ENCODE measurements around the gene CTNNA2.

CTNNA2 gene

DNA sequence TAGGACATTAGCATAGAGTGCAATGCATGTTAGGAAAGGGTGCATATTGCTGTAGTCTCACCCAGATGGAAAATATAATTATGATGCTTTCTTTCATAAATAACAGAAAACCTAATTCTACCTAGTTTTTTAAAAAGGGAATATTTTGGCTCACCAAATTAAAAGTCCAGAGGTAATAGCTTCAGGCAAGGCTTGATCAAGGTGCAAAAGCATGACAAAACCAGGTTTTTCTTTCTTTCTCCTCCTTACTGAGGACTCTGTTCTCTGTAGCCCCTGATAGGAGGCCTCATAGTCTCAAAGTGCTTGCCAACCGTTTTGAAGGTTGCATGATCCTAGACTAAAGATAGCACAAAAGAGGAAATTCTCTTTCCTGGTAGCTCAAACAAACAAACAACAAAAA lies 349.9 kb downstream of the CTNNA2 start:
- DNase-seq: no peak

DNA sequence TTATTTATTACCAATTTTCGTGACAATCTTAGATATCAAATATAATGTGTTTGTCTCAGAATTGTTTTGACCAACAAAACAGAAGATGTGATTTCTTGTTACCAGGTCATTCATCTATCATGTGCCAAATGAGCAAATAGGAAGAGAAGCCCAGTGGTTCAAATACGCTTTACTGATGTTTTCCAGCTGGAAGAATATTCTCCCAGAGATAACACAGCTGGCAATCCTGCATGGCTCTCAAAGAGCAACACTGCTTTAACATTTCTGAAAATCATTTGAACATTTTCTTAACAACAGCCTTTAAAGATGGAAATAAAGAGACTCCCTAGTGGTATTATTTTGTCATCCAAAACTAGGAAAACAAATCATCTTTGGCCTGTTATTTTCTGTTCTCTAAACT lies 359.8 kb downstream of the CTNNA2 start:
- no peak for DNase-seq

GRCh38 chr2:79874015-79874414 lies 361.2 kb downstream of the CTNNA2 start:
- DNase-seq: no peak

- DNase-seq: no peak
Observed at GRCh38 chr2:79876430-79876829, 363.6 kb downstream of the CTNNA2 start.

DNA sequence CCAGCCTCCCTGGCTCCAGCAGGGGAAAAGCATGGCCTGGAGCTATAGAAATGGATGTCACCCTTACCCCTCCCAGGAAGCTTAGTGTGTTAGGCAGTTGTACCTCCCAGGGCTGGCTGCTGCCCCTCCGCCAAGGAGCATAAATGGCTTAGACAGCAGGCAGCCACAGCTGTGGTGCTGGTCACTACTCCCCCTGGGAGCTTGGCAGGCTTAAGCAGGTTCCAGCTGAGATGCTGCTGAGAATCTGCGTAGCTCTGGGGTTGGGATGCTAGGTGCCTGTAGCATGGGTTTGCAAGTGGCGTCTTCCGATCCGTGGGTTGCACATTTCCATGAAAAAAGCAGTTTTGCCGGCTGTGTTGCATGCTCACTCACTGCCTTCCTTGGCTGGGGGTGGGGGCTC lies 369.7 kb downstream of the CTNNA2 start:
- no peak for DNase-seq

- DNase-seq: no peak
Observed at GRCh38 chr2:79887747-79888374, 375.0 kb downstream of the CTNNA2 start.

DNA sequence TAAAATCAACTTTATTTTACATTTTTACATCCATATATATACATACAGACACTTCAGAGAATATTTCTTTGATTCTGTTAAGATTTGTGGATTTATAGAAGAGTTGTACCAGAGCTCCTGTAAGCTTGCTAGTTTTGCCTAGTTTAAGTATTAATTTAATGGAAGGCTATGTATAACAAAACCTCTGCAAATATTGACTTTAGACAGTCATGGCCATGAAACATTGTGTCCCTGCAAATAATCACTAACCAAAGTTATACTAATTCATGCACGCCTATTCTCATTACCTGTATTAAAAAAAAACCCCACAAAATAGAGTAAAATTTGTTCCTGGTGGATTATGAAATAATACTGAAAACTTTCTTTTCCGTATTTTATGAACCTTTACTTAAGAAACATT lies 379.3 kb downstream of the CTNNA2 start:
- DNase-seq: no peak

DNA sequence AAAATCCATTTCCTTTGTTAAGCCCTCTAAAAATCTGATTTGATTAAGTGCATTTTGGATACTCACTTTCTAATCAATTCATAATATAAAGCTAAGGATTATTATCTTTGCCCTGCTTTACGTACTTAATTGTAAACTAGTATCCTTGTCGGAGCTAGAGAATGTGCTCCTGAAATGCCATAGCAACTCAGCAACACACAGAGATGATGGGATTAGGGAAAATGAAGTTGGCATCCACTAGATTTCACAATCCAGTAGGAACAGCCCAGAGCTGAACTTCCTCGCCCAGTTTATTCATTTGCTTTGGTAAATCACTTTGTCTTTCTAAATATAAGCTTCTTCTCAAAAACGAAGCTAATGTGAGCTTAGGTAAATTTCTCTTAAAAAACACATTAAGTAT lies 386.3 kb downstream of the CTNNA2 start:
- no peak for DNase-seq

GRCh38 chr2:79901161-79901560 lies 388.3 kb downstream of the CTNNA2 start:
- DNase-seq: no peak

- no peak for DNase-seq
Observed at GRCh38 chr2:79903222-79904000, 390.6 kb downstream of the CTNNA2 start.

- no peak for DNase-seq
Observed at GRCh38 chr2:79906139-79906890, 393.5 kb downstream of the CTNNA2 start.

DNA sequence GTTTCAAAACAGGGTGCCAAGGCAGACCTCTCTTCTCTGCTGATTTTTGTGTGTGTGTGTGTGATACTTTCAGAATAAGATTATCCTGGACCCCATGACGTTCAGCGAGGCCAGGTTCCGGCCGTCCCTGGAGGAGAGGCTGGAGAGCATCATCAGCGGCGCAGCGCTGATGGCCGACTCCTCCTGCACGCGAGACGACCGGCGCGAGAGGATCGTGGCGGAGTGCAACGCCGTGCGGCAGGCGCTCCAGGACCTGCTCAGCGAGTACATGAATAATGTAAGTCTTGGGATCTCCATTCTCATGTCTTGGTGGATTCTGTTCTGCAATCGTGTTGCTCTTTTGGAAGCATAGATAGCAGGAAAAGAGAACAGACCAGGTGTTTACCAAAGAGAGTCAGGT lies 396.7 kb downstream of the CTNNA2 start:
- DNase-seq: no peak

DNA sequence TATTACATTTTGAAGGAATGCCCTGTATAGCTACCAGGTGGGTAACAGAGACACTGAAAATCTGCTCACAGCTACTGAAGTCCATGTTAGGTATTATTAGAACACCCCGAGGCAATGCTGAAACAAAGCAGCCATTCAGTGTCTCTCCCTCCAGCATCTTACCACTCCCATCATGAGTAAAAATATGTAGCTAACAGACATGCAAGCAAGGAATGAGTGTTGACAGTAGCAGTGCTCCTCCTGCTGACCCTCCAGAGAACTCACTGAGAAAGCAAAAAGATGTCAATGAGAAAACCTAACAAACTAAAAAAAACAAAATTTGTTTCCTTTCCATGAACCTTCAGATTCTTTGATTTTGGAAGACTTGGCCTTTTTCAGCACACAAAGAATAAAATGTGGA lies 397.8 kb downstream of the CTNNA2 start:
- DNase-seq: no peak

- DNase-seq: no peak
Observed at GRCh38 chr2:79915455-79915854, 402.6 kb downstream of the CTNNA2 start.

GRCh38 chr2:79916285-79916684 lies 403.4 kb downstream of the CTNNA2 start:
- no peak for DNase-seq

- no peak for DNase-seq
Observed at GRCh38 chr2:79920512-79921076, 407.7 kb downstream of the CTNNA2 start.

DNA sequence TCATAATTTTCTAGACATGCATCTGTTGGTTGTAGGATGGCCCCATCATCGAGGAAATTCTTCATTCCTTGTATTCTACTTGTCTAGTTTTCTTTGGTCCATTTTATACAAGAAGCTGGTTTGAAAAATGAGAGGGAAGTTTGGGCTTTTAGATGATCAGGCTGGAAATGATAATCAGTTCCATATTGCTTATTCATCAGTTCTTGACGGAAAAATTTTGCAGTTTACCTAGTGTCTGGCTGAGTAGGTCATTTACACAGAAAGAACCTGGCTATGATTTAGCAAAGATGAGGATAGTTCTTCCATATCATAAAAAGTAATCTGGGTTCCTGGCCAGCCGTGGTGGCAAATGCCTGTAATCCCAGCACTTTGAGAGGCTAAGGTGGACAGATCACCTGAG lies 416.8 kb downstream of the CTNNA2 start:
- DNase-seq: no peak

GRCh38 chr2:79935046-79935732 lies 422.3 kb downstream of the CTNNA2 start:
- DNase-seq: no peak

GRCh38 chr2:79935771-79936657 lies 423.2 kb downstream of the CTNNA2 start:
- no peak for DNase-seq

- no peak for DNase-seq
Observed at GRCh38 chr2:79936715-79937114, 423.9 kb downstream of the CTNNA2 start.

DNA sequence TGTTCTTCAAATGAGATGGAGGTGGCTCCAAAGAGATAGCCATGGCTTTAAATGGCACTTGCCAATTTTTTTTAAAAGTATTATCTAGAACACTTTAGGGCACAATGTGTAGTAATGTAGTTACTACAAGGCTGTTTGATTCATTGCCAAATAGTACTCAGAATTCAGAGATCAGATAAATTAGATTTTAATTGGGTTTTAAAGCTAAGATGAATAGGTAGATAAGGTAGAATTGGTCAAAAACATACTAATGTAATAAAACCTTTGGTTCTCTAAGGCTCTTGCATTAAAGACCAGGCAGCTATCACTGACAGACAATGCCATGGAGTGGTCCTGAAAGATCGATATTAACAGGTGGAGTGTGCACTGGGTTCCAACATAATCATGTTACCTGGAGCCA lies 425.8 kb downstream of the CTNNA2 start:
- DNase-seq: no peak

GRCh38 chr2:79940364-79940763 lies 427.5 kb downstream of the CTNNA2 start:
- DNase-seq: no peak

All from activated CD4-positive, alpha-beta T cell treated with anti-CD3 and anti-CD28 coated beads, Interleukin-2, amount 50 U/mL, for 4 hours (primary cell).